Liver (tissue), 9 donors: ENCODE results near the gene TSPEAR. TPM values are rescaled to one million over a fixed set of nuclear protein-coding genes. Genes with fewer than 3 reads are reported as not detected.

Source experiments
- DNase-seq: peaks from one replicate; pipeline ENCODE4 v3.0.0-alpha.2; 2017; ENCODE audit warnings: low spot score
- H3K27ac ChIP-seq, 2 donors: one replicate each; pipeline ENCODE4 v1.7.0; 2013; ENCODE audit warnings: inconsistent platforms in 2 of 2, low read length in 2 of 2, control low read depth in 1 of 2, low read depth in 1 of 2, mild to moderate bottlenecking in 1 of 2
- H3K27me3 ChIP-seq, 4 donors: one replicate each; pipeline versions ENCODE4 v1.6.1 to v1.7.0; 2013; ENCODE audit warnings: low read length in 3 of 4, inconsistent platforms in 1 of 4, mild to moderate bottlenecking in 1 of 4, moderate library complexity in 1 of 4; ENCODE audit not compliant: control insufficient read depth in 4 of 4, insufficient read depth in 4 of 4
- H3K36me3 ChIP-seq, 4 donors: one replicate each; pipeline versions ENCODE4 v1.6.1 to v1.7.0; 2013; ENCODE audit warnings: low read length in 3 of 4, mild to moderate bottlenecking in 3 of 4, low read depth in 1 of 4, moderate library complexity in 1 of 4; ENCODE audit not compliant: control insufficient read depth in 4 of 4, insufficient read depth in 3 of 4
- H3K4me1 ChIP-seq, 4 donors: one replicate each; pipeline versions ENCODE4 v1.6.1 to v1.7.0; 2013; ENCODE audit warnings: low read length in 3 of 4, mild to moderate bottlenecking in 3 of 4, moderate library complexity in 1 of 4; ENCODE audit not compliant: control insufficient read depth in 4 of 4, insufficient read depth in 4 of 4
- H3K4me3 ChIP-seq, 3 donors: one replicate each; pipeline versions ENCODE4 v1.6.1 to v1.7.0; 2013; ENCODE audit warnings: low read length in 3 of 3, control low read depth in 1 of 3, low read depth in 1 of 3, mild to moderate bottlenecking in 1 of 3
- H3K9ac ChIP-seq, 2 donors: one replicate each; pipeline ENCODE4 v1.7.0; 2013; ENCODE audit warnings: low read length in 2 of 2, mild to moderate bottlenecking in 2 of 2, moderate library complexity in 2 of 2, control low read depth in 1 of 2, low read depth in 1 of 2
- H3K9me3 ChIP-seq, 4 donors: one replicate each; pipeline versions ENCODE4 v1.6.1 to v1.7.0; 2013; ENCODE audit warnings: low read length in 3 of 4; ENCODE audit not compliant: control insufficient read depth in 4 of 4
- CTCF ChIP-seq: fragments of 150-350 bp; IDR thresholded peaks from 2 replicates; pipeline ENCODE4 v1.5.1; 2017; ENCODE audit warnings: improper control_type of control experiment, low read depth, low read length; ENCODE audit not compliant: missing input control
- FOXA1 ChIP-seq: IDR thresholded peaks from 2 replicates; pipeline ENCODE4 v1.6.1; 2016; ENCODE audit warnings: antibody characterized with exemption
- GABPA ChIP-seq, 2 donors: IDR thresholded peaks in 1 of 2; conservative IDR thresholded peaks in 1 of 2; 2 replicates each; pipeline ENCODE4 v1.6.1; 2016; ENCODE audit warnings: antibody characterized with exemption in 2 of 2, mild to moderate bottlenecking in 1 of 2, moderate library complexity in 1 of 2
- HNF4A ChIP-seq, 2 donors: conservative IDR thresholded peaks; 2 replicates each; pipeline ENCODE4 v1.6.1; 2016; ENCODE audit warnings: antibody characterized with exemption in 2 of 2, mild to moderate bottlenecking in 2 of 2
- HNF4G ChIP-seq: IDR thresholded peaks from 2 replicates; pipeline ENCODE4 v1.6.1; 2016; ENCODE audit warnings: antibody characterized with exemption
- JUND ChIP-seq, 2 donors: IDR thresholded peaks; 2 replicates each; pipeline ENCODE4 v1.6.1; 2016; ENCODE audit warnings: antibody characterized with exemption in 2 of 2
- NR2F2 ChIP-seq: IDR thresholded peaks from 2 replicates; pipeline ENCODE4 v1.6.1; 2016; ENCODE audit warnings: antibody characterized with exemption
- RAD21 ChIP-seq, 2 donors: IDR thresholded peaks; 2 replicates each; pipeline ENCODE4 v1.6.1; 2016; ENCODE audit warnings: antibody characterized with exemption in 2 of 2, mild to moderate bottlenecking in 2 of 2
- REST ChIP-seq: IDR thresholded peaks from 2 replicates; pipeline ENCODE4 v1.6.1; 2016; ENCODE audit warnings: antibody characterized with exemption, mild to moderate bottlenecking
- RXRA ChIP-seq, 2 donors: IDR thresholded peaks; 2 replicates each; pipeline ENCODE4 v1.6.1; 2017 to 2018; ENCODE audit warnings: antibody characterized with exemption in 2 of 2, mild to moderate bottlenecking in 1 of 2
- TAF1 ChIP-seq: conservative IDR thresholded peaks from 2 replicates; pipeline ENCODE4 v1.6.1; 2016; ENCODE audit warnings: antibody characterized with exemption, mild to moderate bottlenecking
- ZBTB33 ChIP-seq: IDR thresholded peaks from 2 replicates; pipeline ENCODE4 v1.6.1; 2016; ENCODE audit warnings: antibody characterized with exemption
- WGBS: extraction: QIAGEN DNeasy Blood & Tissue Kit; methylation state at CpG from one replicate; pipeline ENCODE4 v1.1.7; 2013; 5-methylcytosine and 5-hydroxymethylcytosine counted together
- polyA plus RNA-seq, 2 donors: library from polyadenylated mRNA; stranded (reverse) in 1 of 2; unstranded in 1 of 2; fragments of 200-250 nt in 1 of 2; fragments of >200 nt in 1 of 2; fragmentation: Nextera tagmentation in 1 of 2; extraction: Ambion mirVana in 1 of 2; gene quantifications; one replicate each; pipeline versions ENCODE4 v1.2.1 to v1.2.3, GENCODE V29; 2013 to 2015
- total RNA-seq, 2 donors: library from RNA; depleted of rRNA; stranded (reverse); fragments of >200 nt; gene quantifications; one replicate each; pipeline ENCODE4 v1.2.3, GENCODE V29; 2014
- donor health status: healthy.
- donor health status: healthy.
- donor health status: healthy.
- donor health status: healthy.
- donor health status: healthy.

The TSPEAR gene
- total and polyA plus RNA-seq, 4 donors = under 0.01 to 0.14 (median 0.01) TPM; not detected in 1

GRCh38 chr21:44618504-44618903, 92.9 kb downstream of the TSPEAR start:
- H3K4me3 ChIP-seq = no peak overlapping the region
- no peaks in the 10 kb centered on the region for H3K4me1 ChIP-seq
- peak; percentile 15 for TF ChIP-seq CTCF
- TF ChIP-seq JUND (IDR thresholded peaks at IDR 0.05) = no peak
- H3K27ac ChIP-seq = peak overlapping the region in 1 of 2 donors; percentile 38
- H3K36me3 ChIP-seq = no peaks in the 10 kb centered on the region
- 30% methylated on average over 4 of the region's 4 CpGs for WGBS
- H3K9ac ChIP-seq = no peak overlapping the region
- H3K9me3 ChIP-seq = peaks cover 0 to 5% (median 0%) of the 10 kb centered on the region in 4 donors
- no peak for DNase-seq
- H3K27me3 ChIP-seq = no peaks in the 10 kb centered on the region

GRCh38 chr21:44617071-44617501, 94.3 kb downstream of the TSPEAR start:
- TF ChIP-seq CTCF (no peak), FOXA1 (no peak), JUND (IDR thresholded peaks at IDR 0.05) (no peak), HNF4G (no peak), GABPA (IDR thresholded peaks at IDR 0.05 in 1 of 2, conservative IDR thresholded peaks at IDR 0.05 in 1 of 2) (no peak), TAF1 (no peak), REST (no peak), RAD21 (IDR thresholded peaks at IDR 0.05) (no peak), NR2F2 (no peak), RXRA (IDR thresholded peaks at IDR 0.05) (no peak), HNF4A (conservative IDR thresholded peaks at IDR 0.05) (no peak), ZBTB33 (no peak)
- Histone ChIP-seq H3K27me3 (no peaks in the 10 kb centered on the region), H3K9me3 (peaks cover 0 to 1% (median 0%) of the 10 kb centered on the region in 4 donors), H3K9ac (no peak overlapping the region), H3K27ac (no peak overlapping the region), H3K4me3 (no peak overlapping the region), H3K4me1 (no peaks in the 10 kb centered on the region), H3K36me3 (no peaks in the 10 kb centered on the region)
- WGBS = 62% methylated on average over 8 of the region's 8 CpGs
- DNase-seq = no peak
